GM12891 (cell line): ENCODE data around the gene SLC9A9.

ENCODE experiments used
- POLR2A ChIP-seq: IDR thresholded peaks from 2 replicates; pipeline ENCODE4 v1.6.1; 2011; ENCODE audit warnings: low read depth, low read length, control low read depth
- POLR2AphosphoS5 ChIP-seq: IDR thresholded peaks from 2 replicates; pipeline ENCODE4 v1.6.1; 2011; ENCODE audit warnings: low read depth, low read length, control low read depth
- POU2F2 ChIP-seq: IDR thresholded peaks from 2 replicates; pipeline ENCODE4 v1.6.1; 2011; ENCODE audit warnings: low read depth, mild to moderate bottlenecking, control low read depth, low read length, moderate library complexity
- SPI1 ChIP-seq: IDR thresholded peaks from 2 replicates; pipeline ENCODE4 v1.6.1; 2011; ENCODE audit warnings: low read depth, low read length, control low read depth
- TAF1 ChIP-seq: IDR thresholded peaks from 2 replicates; pipeline ENCODE4 v1.6.1; 2011; ENCODE audit warnings: low read depth, low read length, control low read depth

- TF ChIP-seq POLR2A = no peak
- no peak for TF ChIP-seq POLR2AphosphoS5
- no peak for TF ChIP-seq TAF1
- no peak for TF ChIP-seq POU2F2
- TF ChIP-seq SPI1 = no peak
Measured at GRCh38 chr3:143526011-143526545, 322.2 kb downstream of the SLC9A9 start.
